GM12874 (cell line): Measurements from ENCODE around the gene VIPR2.

ENCODE experiments used
- TF ChIP-seq, protein P1 (sequence below): IDR thresholded peaks from 2 replicates; pipeline ENCODE4 v1.5.1; 2011; ENCODE audit warnings: low read depth, mild to moderate bottlenecking, control low read depth, low read length, moderate library complexity; ENCODE audit not compliant: insufficient read depth

Gene VIPR2

DNA sequence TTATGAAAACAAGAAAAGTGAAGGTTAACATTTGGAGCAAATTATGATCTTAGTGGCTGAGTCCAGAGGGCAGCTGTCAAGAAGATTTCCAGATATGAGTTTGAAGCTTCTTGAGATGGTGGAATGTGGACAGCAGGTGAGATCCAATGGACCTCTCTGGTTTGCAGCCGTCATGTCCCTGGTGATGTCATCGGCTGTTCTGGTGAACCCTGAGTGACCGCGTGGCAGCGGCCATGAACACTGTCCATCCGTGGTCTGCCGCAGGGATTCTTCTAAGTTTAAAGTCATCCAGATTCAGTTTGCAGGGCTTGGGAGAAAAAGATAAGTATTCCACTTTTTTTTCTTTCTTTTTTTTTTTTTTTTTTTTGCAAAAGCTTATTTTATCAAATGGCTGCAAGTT, 15.8 kb upstream of the VIPR2 start:
- TF ChIP-seq, protein P1, sequence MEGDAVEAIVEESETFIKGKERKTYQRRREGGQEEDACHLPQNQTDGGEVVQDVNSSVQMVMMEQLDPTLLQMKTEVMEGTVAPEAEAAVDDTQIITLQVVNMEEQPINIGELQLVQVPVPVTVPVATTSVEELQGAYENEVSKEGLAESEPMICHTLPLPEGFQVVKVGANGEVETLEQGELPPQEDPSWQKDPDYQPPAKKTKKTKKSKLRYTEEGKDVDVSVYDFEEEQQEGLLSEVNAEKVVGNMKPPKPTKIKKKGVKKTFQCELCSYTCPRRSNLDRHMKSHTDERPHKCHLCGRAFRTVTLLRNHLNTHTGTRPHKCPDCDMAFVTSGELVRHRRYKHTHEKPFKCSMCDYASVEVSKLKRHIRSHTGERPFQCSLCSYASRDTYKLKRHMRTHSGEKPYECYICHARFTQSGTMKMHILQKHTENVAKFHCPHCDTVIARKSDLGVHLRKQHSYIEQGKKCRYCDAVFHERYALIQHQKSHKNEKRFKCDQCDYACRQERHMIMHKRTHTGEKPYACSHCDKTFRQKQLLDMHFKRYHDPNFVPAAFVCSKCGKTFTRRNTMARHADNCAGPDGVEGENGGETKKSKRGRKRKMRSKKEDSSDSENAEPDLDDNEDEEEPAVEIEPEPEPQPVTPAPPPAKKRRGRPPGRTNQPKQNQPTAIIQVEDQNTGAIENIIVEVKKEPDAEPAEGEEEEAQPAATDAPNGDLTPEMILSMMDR = no peak

DNA sequence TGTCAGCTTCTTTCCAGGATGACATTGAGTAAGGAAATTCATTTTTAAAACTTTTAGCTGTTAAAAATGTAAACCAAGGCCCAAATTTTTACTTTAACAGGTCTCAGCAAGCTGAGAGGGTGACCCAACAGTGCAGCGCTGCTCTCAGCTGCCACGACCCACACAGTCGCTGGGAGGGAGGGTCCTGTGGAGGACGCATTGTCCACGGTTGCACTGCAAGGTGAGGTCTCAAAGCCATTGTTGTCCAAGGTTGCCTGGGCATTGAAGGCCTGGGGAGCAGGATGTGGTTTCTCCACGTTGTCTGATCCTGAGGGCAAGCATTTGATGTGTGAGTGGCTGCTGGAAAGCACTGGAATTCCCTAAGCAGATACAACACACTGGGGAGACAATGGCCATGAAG, 15.1 kb upstream of the VIPR2 start:
- TF ChIP-seq, protein P1 = no peak

DNA sequence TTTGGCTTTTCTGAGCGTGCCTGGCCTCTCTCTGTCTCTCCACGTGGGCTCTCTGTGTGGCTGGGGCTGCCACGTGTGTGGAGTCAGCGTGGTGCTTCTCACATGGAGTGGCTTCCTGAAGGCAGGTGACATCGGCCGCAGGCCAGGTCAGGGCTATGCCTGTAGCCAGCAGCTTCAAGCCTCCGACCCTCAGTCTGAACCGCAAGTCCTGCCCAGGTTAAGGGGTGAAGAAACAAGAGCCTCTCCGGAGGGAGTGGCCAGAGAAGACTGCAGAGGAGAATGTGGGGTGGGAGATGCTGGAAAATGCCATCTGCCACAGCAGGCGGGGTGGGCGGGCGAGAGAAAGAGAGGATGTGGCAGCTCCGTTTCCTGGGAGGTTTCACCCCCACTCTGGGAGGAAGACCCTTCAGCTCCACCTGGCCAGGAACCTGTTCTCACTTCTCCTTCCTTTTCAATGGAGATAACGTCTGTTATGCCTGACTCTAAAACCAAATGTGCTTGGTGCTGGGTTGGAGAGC, 14.3 kb upstream of the VIPR2 start:
- TF ChIP-seq, protein P1 = no peak

DNA sequence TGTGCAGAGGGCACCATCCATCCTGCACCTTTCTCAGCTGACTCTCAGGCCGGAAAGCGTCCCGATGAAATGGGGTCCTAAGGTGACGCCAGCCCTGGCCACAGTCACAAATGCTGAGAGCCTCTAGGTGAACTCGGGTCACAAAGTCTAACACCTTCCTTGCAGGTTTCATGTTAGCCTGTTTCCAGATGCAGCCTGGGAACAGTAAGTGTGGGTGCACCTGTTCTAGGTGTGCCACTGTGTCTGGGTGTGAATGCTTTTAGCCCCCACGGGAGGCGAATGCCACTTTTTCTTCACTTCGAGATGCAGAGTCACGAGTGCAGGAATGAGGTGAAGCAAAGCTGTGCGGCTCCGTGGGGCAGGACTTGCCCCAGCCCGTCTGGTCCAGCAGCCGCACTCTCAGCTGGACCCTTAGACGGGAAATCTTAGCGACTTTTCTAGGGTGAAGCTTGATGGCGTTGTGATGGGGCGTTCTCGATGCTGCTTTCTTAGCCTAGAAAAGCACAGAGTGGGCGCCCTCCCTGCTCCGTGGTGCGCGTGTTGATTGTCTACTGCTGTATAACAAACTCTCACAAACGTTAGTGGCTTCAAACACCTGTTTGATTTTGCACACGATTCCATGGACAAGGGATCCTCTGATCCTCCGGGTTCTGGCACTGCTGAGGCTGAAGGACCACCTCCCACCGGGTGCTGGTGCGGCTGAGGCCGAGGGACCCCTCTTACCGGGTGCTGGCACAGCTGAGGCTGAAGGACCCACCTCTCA, 13.6 kb upstream of the VIPR2 start:
- TF ChIP-seq, protein P1 = no peak

DNA sequence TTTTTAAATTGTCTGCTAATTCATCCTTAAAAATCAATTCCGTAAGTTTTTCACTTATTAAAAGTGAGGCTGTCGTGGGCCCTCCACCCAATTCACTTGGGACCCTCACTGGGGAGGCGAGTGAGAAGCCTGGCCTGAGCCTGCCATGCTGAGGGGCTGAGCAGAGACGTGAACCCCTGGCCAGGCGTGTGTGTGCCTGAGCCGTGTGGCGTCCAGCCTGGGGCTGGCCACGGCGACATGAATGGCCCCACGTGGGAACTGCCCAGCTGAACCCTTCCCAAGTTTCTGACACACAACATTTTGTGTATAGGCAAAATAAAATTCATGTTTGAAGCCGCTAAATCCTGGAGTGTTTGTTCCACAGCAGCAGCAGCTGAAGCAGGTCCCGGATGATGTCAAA, 13.0 kb upstream of the VIPR2 start:
- TF ChIP-seq, protein P1 = no peak

DNA sequence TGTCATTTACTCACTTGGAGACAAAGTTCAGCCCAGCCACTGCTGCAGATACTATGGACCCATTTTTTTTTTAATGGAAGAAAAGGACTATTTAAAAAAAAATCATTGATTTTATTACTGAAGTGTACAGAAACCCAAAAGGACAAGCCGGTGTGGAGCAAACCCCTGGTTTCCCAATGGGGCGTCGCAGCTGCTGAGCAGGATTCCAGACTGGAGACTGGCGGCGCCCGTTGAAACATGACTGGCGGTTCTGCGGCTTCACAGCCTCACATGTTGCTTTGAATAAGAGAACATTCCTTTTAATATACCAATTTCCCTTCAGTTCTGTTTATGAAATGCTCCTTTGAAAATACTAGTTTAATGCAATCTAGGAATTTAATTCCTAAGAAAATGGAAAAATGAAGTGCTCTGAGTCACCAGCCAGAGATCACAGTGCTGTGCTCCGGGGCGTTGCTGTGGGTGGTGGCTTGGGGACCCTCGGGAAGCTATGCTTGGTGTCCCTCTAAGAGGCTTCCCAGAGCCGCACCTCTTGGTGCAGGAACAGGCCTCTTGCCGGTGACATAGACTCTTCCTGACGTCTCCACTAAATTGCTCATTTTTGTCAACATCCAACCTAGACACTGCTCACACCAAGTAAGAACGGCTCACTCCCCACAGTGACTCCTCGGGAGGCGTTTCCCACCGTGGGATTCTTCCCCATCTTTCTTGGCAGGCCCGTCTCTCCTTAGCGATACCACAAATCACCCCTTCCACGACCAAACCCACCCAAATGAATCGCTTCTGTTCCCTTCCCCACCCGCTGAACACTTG, 12.0 kb upstream of the VIPR2 start:
- TF ChIP-seq, protein P1 = no peak

DNA sequence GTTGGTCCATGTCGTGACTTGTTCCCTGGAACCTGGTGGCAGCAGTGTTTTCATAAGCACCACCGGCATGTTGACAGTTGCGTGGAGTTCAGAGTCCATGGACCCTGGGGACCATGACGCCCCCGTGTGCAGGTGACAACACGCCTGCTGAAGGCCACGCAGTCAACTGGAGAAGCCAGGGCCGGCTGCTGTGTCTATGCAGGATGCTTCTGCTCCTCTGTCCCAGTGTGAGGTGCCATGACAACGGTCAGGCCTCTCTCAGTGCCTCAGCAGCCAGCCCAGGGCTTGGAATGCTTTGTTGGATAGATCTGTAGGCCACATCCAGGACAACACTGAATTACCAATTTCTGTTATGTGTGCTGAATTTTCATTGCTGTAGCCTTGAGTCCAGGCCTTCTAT, 10.7 kb upstream of the VIPR2 start:
- TF ChIP-seq, protein P1 = no peak
